Right renal cortex interstitium (tissue), 3 donors: ENCODE data around the gene SPINK14. TPM values are rescaled to one million over a fixed set of nuclear protein-coding genes. Genes with fewer than 3 reads are reported as not detected.

Experiments
- DNase-seq, 3 donors: peaks; one replicate each; pipeline ENCODE4 v3.0.0-alpha.2; 2013; ENCODE audit warnings: low read depth in 3 of 3, low spot score in 2 of 3
- polyA plus RNA-seq, 3 donors: library from polyadenylated mRNA; unstranded; fragments of 120-200 nt; gene quantifications; one replicate each; pipeline ENCODE4 v1.2.1, GENCODE V29; 2013; ENCODE audit not compliant: insufficient read length in 3 of 3

Gene SPINK14
- polyA plus RNA-seq: not detected

- no peak for DNase-seq
These were observed at the start of gene SPINK14 for GRCh38 chr5:148168246-148168645. TSS of gene SPINK14 (plus strand) at chr5:148168546. CDS start at chr5:148169733, 1,187 bp downstream.

GRCh38 chr5:148120317-148120716 is 48.0 kb upstream of the SPINK14 start:
- DNase-seq: no peak

DNA sequence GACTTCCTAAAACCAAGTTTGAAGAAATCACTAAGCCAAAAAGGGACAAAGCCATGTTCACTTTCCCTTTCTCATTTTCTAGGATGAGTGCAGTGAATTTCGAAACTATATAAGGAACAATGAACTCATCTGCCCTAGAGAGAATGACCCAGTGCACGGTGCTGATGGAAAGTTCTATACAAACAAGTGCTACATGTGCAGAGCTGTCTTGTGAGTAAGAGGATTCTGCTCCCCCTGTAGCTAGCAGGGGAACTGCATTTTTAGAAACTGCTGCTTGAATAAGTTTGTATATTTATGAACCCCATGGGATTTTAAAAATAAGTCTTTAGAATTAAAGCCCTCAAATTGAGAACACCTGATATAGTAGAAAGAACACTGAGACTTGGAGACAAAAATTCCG is 42.7 kb upstream of the SPINK14 start:
- no peak for DNase-seq

DNA sequence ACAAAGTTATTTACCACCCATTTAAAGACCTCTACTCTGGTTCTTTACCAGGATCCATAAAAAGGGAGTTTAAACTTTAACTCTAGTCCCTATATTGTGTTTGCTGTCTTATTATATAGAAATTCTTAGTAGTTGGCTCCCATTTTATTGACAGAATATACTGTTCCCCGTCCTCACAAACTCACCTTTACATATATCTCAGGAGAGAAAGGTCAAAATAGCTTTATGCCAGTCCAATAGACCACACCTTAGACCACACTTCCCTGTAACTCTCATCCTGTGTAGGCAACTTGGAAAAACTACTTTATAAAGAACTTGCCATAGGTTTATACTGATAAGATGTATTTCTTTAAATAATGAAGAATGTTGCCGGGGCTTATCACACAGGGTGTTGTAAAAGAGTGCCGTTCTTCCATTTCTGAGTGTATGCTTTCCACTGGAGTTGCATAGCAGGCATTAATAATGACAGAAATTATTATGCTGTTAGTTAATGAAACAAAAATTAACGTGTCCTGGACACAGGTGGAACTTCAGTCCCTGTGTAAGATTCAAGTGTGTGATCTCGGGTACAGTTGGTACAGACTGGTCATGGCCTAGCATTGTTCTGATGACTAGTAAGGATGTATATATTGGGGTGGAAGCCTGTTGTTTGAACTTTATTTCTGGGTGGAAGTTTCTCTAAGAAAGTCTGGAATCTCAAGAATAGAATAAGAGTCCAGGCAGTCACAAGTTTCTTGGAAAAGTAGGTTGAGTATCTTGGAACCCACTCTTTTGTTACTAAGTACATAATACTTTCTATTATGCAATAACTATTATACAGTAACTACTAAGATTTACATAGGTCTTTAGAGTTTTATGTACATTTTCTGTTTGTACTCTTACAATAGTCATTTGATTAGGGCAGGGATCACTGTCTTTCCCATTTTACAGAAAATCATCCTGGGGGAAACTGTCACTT is 33.0 kb upstream of the SPINK14 start:
- DNase-seq: no peak

GRCh38 chr5:148140846-148141245 is 27.5 kb upstream of the SPINK14 start:
- no peak for DNase-seq

- no peak for DNase-seq
These were observed 26.7 kb upstream of the SPINK14 start for GRCh38 chr5:148141645-148142044.

DNA sequence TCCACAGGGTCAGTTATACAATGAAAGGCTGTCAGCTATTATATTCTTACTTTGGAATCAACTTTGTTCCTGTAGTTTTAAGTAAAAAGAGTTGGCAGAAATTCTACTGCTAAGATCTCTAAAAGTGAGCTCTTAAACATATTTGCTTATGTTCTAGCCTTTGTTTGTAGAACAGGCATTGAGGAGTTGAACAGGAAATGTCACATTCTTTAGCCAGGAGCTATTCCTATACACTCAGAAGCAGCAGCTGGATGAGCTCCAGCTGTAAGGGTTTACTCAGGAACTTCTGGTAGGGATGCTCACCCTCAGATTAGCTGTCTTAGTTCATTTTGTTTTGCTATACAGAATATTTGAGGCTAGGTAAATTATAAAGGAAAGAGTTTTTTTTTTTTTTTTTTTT is 22.4 kb upstream of the SPINK14 start:
- peak in 1 of 3 donors; percentile 10 for DNase-seq

- no peak for DNase-seq
These were observed 21.9 kb upstream of the SPINK14 start for GRCh38 chr5:148146487-148146886.

GRCh38 chr5:148147415-148147814 is 20.9 kb upstream of the SPINK14 start:
- no peak for DNase-seq

DNA sequence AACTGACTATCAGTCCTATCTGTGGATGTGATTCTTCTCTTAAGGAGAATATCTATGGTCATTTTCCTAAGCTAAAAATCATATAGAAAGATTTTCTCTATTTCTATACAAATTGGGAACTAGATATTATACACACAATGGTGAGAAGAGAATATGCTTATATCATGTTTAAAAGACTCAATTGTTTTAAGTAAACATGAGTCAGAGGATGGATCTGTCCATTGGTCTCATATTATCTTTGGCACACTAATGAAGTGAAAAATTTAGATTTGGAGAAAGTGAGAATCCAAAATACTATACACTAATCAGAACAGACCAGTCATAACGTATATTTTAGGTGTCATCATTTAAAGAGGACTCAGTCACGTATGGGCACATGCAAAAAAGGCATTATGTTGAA is 16.5 kb upstream of the SPINK14 start:
- DNase-seq: no peak

DNA sequence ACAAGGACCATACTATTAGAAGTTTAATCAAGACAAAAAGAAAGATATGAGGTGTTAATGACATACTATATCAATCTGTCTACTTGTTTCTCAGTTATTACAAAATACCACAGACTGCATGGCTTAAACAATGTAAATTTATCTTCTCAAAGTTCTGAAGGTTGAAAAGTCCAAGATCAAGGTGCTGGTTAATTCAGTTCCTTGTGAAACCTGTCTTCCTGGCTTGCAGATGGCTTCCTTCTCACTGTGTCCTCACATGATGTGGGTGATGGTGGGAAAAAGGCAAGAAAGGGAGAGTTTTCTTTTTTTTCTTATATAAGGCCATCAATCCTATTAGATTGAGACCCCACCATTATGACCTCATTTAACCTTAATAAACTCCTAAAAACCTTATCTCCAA is 15.6 kb upstream of the SPINK14 start:
- no peak for DNase-seq

GRCh38 chr5:148156609-148157008 is 11.7 kb upstream of the SPINK14 start:
- DNase-seq: no peak

DNA sequence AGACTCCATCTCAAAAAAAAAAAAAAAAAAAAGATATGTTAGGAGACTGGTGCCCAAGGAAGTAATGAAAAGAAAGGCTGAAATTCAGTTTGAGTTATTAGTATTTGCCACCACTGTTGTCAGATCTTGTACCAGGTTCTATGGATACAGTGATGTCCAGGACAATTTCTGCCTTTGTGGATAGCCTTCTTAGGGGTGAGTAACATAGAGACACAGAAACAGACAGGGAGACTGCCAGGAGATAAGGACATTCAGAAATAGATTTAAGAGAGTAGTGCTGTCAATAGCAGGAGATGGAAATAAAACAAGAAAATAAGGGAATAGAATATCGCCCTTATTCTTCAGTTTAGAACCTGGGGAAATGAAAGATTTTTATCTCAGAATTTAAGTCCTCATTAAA is 6.3 kb upstream of the SPINK14 start:
- no peak for DNase-seq

DNA sequence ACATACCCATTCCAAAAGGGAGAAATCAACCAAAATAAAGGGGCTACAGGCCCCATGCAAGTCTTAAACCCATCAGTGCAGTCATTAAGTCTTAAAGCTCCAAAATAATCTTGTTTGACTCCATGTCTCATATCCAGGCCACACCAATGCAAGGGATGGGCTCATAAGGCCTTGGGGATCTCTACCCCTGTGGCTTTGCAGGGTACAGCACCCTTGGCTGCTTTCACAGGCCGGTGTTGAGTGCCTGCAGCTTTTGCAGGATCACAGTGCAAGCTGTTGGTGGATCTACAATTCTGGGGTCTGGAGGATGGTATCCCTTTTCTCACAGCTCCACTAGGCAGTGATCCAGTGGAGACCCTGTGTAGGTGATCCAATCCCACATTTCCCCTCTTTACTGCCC is 5.0 kb upstream of the SPINK14 start:
- no peak for DNase-seq

GRCh38 chr5:148166550-148167283 is 1.6 kb upstream of the SPINK14 start:
- DNase-seq: no peak

DNA sequence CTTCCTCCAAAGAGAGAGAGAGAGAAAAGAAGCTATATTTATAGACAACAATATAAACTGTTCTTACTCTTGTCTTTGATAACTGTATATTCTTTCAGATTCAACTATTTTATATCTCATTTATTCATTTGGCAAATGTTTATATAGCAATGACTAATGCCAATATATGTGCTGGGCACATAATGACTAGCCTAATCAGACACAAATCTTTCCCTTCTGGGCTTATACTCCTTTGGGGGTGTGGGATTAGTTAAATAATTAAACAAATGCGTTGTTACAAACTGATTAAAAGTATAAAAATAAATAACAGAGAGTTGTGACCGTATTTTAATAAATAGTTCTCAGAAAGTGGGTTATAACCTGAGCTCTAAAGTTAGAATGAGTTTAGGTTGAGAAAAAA is 4.0 kb downstream of the SPINK14 start:
- no peak for DNase-seq

- DNase-seq: no peak
These were observed 8.1 kb downstream of the SPINK14 start for GRCh38 chr5:148176480-148176879.

GRCh38 chr5:148177207-148177606 is 8.9 kb downstream of the SPINK14 start:
- no peak for DNase-seq

DNA sequence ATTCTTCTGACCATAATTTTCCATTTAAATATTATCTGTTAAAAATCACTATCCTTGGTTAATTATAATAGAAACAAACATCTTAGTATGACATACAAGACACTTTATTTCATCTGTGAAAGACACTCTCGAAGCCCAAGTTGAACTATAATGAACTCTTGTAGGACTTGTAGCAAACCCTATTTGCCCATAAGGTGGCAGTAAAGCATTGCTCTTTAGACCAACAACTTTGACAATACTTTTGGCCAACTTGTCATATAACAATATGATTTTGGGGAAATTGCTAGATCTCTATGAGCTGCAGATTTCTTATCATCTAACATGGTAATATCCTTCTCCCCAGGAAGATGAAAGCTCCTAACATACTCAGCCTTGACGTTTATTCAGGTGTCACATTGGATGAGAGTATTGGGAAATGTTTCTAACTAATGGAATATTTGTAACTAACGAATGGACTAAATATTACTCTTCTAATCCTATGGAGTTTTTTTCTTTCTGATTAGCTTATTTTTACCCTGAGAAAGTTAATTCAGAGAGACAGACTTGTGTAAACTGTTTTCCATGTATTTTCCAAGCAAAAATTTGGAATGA is 11.0 kb downstream of the SPINK14 start:
- DNase-seq: peak; percentile 7 to 14 (median 7)

DNA sequence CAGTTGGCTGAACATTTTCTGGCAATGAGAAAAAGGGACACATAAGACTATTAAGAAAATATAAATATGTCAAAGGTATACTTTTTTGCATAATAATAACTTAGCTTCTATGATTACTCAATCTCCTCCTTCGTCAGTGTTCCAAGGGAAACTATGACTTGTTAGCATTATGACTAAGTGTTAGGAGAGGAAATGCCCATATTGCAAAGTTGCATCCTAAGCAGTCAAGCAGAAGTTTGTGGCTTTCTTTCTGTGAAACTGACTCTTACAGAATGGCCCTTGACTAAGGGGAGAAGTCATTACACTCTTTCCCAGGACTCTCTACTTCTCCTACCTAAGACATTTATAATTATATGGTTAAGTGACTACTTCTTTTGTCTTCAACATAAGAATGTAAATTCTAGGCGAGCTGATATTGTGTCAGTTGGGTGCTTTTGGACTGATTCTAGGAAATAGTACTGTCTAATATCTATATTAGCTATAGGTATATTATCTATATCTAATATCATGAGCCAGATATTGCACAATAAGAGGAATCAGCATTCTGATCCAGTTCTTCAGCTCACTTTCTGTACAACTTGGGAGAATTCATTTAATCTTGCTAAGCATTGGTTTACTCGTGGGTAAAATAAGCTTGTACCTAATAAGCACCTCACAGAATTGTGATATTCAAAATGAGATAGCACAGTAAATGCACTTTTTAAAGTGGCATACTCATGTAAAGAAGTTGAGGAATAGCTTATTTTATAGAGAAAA is 18.1 kb downstream of the SPINK14 start:
- DNase-seq: no peak

- DNase-seq: no peak
These were observed 22.7 kb downstream of the SPINK14 start for GRCh38 chr5:148191010-148191409.
